Body of pancreas (tissue), 4 donors: ENCODE measurements around the gene PREX1.

Experiments used
- CTCF ChIP-seq, 7 experiments: fragments of 450-650 bp in 4 of 7; fragments of 200-600 bp in 3 of 7; sonication (generic) in 3 of 7; IDR thresholded peaks; one replicate each; pipeline ENCODE4 v1.5.1; 2016 to 2019; ENCODE audit warnings: antibody characterized with exemption in 7 of 7
- POLR2A ChIP-seq, 3 donors: fragments of 450-650 bp; IDR thresholded peaks; one replicate each; pipeline ENCODE4 v1.6.1; 2016; ENCODE audit warnings: antibody characterized with exemption in 3 of 3, mild to moderate bottlenecking in 2 of 3

GRCh38 chr20:48776306-48776705 is 51.5 kb downstream of the PREX1 start:
- TF ChIP-seq CTCF (IDR thresholded peaks at IDR 0.05) (no peak), POLR2A (IDR thresholded peaks at IDR 0.05) (no peak)
